ENCODE measurements around the gene SMARCAL1. TPM values are rescaled to one million over a fixed set of nuclear protein-coding genes. Genes with fewer than 3 reads are reported as not detected.

SMARCAL1 gene
- 10 to 100 TPM; 23.6 to 27.5 TPM for total RNA-seq

DNA sequence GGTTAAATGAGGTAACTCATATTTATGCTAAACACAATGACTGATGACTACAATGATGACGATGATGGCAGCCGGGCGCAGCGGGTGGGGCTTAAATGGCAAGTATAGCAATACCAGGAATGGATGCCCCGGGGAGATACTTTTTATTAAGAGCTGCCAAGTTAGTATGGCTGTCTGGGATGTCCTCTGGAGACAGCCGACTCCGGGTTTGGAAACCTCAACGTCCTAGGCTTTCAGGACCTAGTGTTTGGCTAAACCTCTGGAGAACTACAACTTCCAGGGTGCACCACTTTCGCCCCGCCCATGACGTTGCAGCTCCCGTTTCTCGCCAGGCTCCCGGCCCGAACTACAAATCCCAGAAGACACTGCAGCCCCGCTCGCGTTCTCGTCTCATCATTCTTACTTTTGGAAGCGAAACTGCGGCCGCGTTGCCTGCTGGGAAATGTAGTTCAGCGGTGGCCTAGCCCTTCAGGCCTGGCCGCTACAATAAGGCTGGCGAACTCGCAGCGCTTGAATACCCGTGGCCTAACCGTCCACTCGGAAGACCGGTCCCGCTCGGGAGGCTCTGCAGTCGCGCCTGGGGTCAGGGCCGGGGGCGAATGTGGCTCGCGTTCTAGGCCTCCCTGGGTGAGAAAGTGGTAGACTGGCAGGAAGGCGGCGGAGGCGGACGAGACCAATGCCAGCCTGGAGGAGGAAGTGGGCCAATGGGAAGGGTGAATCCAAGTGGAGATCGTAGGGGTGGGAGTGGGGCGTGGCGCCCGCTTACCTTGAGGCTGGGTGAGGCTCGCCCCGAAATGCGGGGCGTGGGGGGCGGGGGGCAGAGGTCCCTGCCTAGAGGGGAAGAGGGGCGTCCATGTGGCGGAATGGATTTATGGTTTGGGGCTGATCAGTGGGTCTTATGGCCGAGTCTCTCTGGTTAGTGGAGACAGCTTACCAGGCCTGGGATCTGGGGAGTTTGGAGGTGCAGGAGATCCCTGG lies at the start of gene SMARCAL1:
Gene SMARCAL1 (plus strand): TSS at position 463 of the 978 bp plus-strand sequence. CDS start 2,221 bp downstream, outside the sequence.
- DNase-seq = peak; percentile 99
- H3K4me3 Mint-ChIP-seq = peak within 1 kb of the TSS; percentile 92
- POLR2A ChIA-PET = interaction anchor here (0.6 to 2.0 kb wide), 4 partner anchors 60 to 298 kb away, joined by 3 to 15 read pairs (median 4); partner anchors contain the start of gene RPL37A
- peaks cover 8% of the 10 kb centered on the region for H3K27me3 Mint-ChIP-seq
- H3K4me1 Mint-ChIP-seq = peaks cover 31% of the 10 kb centered on the region
- H3K27ac Mint-ChIP-seq = peak within 1 kb of the TSS; percentile 79
- H3K36me3 Mint-ChIP-seq (ENCODE audit: low read depth) = peaks cover 16% of the 10 kb centered on the region
- H3K9me3 Mint-ChIP-seq = no peaks in the 10 kb centered on the region
- CTCF ChIA-PET = interaction anchor here (0.7 to 4.9 kb wide), 9 partner anchors 8 to 302 kb away, joined by 3 to 23 read pairs (median 4); partner anchors contain the start of gene RPL37A

DNA sequence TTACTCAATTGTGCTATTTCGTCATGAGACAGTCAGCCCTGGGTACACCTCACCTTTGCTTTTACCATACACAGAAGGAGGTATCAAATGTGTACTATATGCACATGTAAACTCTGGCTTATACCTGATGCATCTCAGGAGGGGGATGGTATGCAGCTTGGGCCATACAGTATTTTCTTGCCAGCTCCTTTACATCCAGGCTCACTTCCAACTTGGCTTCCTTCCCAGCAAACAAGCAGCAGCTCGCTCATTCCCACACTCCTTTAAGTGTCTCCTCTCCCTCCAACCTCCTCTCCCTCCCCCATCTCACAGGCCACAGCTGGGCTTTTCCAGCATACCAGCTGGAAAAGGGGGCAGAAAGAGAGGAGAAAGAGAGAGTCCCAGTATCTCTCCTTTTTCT lies 49.6 kb upstream of the SMARCAL1 start:
- ChIA-PET CTCF (interaction anchor here (1.0 kb wide), 1 partner anchor 12 kb away, joined by 3 read pairs; no protein-coding TSS in a partner anchor), POLR2A (no interaction called here)
- Mint-ChIP-seq H3K36me3 (ENCODE audit: low read depth) (no peaks in the 10 kb centered on the region), H3K27ac (no peak overlapping the region), H3K9me3 (no peaks in the 10 kb centered on the region), H3K4me1 (no peaks in the 10 kb centered on the region), H3K27me3 (peaks cover 44% of the 10 kb centered on the region), H3K4me3 (no peak overlapping the region)
- DNase-seq = no peak

DNA sequence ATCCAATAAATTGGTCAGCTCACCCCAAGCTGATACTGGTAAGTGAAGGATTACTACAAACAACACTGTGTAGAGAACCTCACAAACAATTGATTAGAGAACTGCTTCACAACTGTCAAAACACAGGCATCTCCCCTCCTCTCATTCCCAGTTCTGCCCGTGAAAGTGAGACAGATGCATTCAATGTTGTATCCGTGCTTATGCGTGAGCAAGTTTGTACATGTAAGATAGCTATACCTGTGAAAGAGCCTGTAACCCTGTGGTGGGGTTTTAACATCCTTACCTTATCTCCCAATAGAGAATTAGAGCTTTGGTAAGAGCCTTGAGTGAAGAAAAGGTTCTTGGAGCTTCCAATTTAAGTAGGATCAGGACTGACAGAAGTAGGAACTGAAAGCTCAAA lies 49.1 kb upstream of the SMARCAL1 start:
- POLR2A ChIA-PET = no interaction called here

DNA sequence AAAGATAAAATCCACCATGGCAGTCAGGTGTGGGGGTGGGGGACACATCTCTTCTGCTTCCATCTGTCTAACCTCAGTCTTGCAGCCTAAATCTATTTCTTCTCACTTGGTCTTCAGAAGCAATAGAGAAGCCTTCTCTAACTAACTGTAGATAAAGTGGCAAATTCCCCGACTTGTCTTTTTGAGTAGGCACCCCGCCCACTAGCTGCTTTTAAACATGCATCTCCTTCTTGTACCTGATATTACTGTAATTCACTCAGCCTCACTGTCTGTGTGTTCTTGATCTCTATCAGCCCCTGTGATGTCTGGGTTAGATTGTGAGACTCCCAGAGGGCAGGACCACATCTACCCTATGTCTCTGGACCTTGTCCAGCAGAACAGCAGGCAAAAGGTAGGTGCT lies 46.8 kb upstream of the SMARCAL1 start:
- Mint-ChIP-seq H3K4me3 (no peak overlapping the region), H3K9me3 (no peaks in the 10 kb centered on the region), H3K27ac (no peak overlapping the region), H3K36me3 (ENCODE audit: low read depth) (no peaks in the 10 kb centered on the region), H3K4me1 (peaks cover under 1% of the 10 kb centered on the region), H3K27me3 (peaks cover 52% of the 10 kb centered on the region)
- ChIA-PET CTCF (no interaction called here), POLR2A (no interaction called here)
- no peak for DNase-seq

More for the DNA sequence above, 49.1 kb upstream of the SMARCAL1 start:
- Mint-ChIP-seq H3K27me3 (peaks cover 45% of the 10 kb centered on the region), H3K4me3 (no peak overlapping the region), H3K36me3 (ENCODE audit: low read depth) (no peaks in the 10 kb centered on the region), H3K27ac (no peak overlapping the region), H3K4me1 (no peaks in the 10 kb centered on the region), H3K9me3 (no peaks in the 10 kb centered on the region)
- no peak for DNase-seq
- CTCF ChIA-PET = interaction anchor here (1.0 kb wide), 1 partner anchor 13 kb away, joined by 3 read pairs; no protein-coding TSS in a partner anchor

- DNase-seq = no peak
- no peak overlapping the region for H3K4me3 Mint-ChIP-seq
- ChIA-PET POLR2A (no interaction called here), CTCF (interaction anchor here (0.6 kb wide), 1 partner anchor 152 kb away, joined by 3 read pairs; no protein-coding TSS in a partner anchor)
- H3K4me1 Mint-ChIP-seq = peaks cover 6% of the 10 kb centered on the region
- no peaks in the 10 kb centered on the region for H3K9me3 Mint-ChIP-seq
- H3K27me3 Mint-ChIP-seq = peaks cover 58% of the 10 kb centered on the region
- no peaks in the 10 kb centered on the region for H3K36me3 Mint-ChIP-seq (ENCODE audit: low read depth)
- H3K27ac Mint-ChIP-seq = no peak overlapping the region
These were observed 45.4 kb upstream of the SMARCAL1 start for GRCh38 chr2:216366777-216367471.

DNA sequence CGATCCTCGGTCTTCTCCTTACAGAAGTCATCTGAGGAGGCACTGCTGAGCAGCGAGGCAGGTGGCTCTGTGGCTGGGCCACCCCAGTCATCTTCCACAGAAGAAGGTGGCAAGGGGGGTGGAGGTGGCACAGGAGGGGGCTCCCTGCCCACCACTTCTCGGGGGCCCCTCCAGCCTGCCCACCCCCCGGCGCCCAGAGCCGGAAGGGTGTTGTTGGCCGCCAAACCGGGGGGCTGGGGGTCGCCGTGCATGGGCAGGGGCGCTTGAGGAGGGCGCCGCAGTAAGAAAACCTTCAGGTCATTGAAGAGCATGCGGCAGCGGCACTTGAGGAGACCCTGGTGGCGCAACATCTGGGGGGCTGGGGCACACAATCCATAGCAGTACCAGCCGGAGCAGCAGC lies 42.5 kb upstream of the SMARCAL1 start:
- H3K27me3 Mint-ChIP-seq = peaks cover 71% of the 10 kb centered on the region
- no peak overlapping the region for H3K27ac Mint-ChIP-seq
- ChIA-PET POLR2A (no interaction called here), CTCF (no interaction called here)
- H3K4me1 Mint-ChIP-seq = peaks cover 13% of the 10 kb centered on the region
- no peaks in the 10 kb centered on the region for H3K36me3 Mint-ChIP-seq (ENCODE audit: low read depth)
- no peak for DNase-seq
- no peaks in the 10 kb centered on the region for H3K9me3 Mint-ChIP-seq
- H3K4me3 Mint-ChIP-seq = no peak overlapping the region

- peaks cover 65% of the 10 kb centered on the region for H3K27me3 Mint-ChIP-seq
- H3K36me3 Mint-ChIP-seq (ENCODE audit: low read depth) = no peaks in the 10 kb centered on the region
- no peaks in the 10 kb centered on the region for H3K9me3 Mint-ChIP-seq
- DNase-seq = no peak
- peaks cover 13% of the 10 kb centered on the region for H3K4me1 Mint-ChIP-seq
- ChIA-PET CTCF (interaction anchor here (0.9 kb wide), 1 partner anchor 156 kb away, joined by 3 read pairs; no protein-coding TSS in a partner anchor), POLR2A (interaction anchor here (1.6 kb wide), 1 partner anchor 18 kb away, joined by 8 read pairs; no protein-coding TSS in a partner anchor)
- H3K4me3 Mint-ChIP-seq = no peak overlapping the region
- no peak overlapping the region for H3K27ac Mint-ChIP-seq
These were observed 41.1 kb upstream of the SMARCAL1 start for GRCh38 chr2:216370961-216371712.

DNA sequence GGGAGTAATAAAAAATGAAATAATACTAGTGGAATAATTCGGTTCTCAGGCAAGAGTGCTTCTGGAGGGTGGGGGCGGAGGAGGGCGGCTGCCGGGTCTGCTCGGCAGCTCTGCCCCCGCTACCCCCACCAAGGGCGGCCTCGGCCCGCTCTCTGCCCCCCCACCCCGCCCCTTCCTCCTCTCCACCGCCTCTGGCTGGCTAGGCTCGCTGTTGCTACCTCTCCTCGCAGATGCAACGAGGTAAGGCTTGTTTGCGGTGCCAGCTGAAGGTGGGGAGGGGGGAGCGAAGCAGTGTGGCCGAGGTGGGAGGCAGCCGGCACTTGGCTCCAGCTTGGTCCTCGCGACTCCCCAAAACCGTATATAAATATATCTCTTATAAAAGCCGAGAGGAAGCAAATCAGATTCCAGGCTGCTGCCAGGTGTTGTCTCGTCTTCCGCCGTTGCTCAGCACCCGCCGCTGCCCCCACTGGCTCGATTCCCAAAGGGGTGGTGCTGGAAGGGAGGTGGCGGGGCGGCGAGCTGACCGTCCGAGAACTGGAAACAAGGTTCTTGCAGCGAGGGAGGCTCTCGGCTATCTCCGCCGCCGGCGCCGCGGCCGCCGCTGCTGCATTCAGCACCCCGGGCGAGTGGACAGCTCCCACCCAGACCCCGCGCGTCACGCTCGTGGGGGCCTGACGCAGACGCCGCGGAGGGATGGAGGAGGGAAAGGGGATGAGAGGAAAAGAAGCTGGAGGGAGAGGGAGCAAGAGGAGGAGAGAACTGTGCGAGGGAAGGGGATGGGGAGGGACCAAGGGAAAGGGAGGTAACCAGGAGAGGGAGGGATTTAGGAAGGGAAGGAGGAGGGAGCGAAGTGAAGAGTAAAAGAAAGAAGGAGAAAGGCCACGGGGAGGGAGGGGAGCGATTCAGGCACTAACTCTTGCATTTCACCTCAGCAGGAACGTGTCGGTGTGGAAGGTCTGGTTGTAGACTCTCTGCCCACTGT lies 40.3 kb upstream of the SMARCAL1 start, which contains the start of gene MARCHF4:
Gene MARCHF4 (minus strand): TSS at position 763 of the 982 bp plus-strand sequence. CDS start 2,223 bp downstream, outside the sequence.
- peaks cover 58% of the 10 kb centered on the region for H3K27me3 Mint-ChIP-seq
- DNase-seq = peak; percentile 59
- no peak within 1 kb of the TSS for H3K27ac Mint-ChIP-seq
- ChIA-PET POLR2A (interaction anchor here (1.6 kb wide), 1 partner anchor 18 kb away, joined by 8 read pairs; no protein-coding TSS in a partner anchor), CTCF (no interaction called here)
- H3K9me3 Mint-ChIP-seq = no peaks in the 10 kb centered on the region
- H3K36me3 Mint-ChIP-seq (ENCODE audit: low read depth) = no peaks in the 10 kb centered on the region
- H3K4me1 Mint-ChIP-seq = peaks cover 13% of the 10 kb centered on the region
- no peak within 1 kb of the TSS for H3K4me3 Mint-ChIP-seq

DNA sequence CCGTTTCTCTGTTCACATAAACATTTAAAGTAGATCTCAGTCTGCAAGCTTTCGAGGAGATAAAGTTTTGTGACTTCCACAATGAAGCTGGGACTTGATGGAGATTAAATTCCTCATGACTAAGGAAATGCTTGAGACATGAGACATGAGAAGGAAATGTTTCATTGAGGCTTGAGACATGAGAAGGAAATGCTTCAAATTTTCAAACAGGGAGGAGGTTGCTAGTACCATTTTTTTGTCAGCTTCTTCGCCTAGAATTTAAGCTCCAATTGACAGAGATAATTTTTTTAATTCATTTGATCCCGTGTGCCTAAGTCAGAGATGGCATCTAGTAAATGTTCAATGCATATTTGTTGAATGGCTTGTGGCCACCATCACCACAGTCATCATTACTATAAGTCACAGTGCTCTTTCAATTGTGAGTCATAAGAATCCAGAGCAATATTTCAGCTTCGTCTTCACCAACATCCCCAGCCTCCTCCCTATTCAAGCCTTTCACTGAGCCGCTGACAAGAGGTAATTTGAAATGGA lies 39.5 kb upstream of the SMARCAL1 start:
- peaks cover 53% of the 10 kb centered on the region for H3K27me3 Mint-ChIP-seq
- CTCF ChIA-PET = no interaction called here
- H3K9me3 Mint-ChIP-seq = no peaks in the 10 kb centered on the region
- POLR2A ChIA-PET = interaction anchor here (1.6 kb wide), 1 partner anchor 19 kb away, joined by 8 read pairs; no protein-coding TSS in a partner anchor
- H3K27ac Mint-ChIP-seq = no peak overlapping the region
- peaks cover 13% of the 10 kb centered on the region for H3K4me1 Mint-ChIP-seq
- no peak for DNase-seq
- H3K4me3 Mint-ChIP-seq = no peak overlapping the region
- no peaks in the 10 kb centered on the region for H3K36me3 Mint-ChIP-seq (ENCODE audit: low read depth)

- Mint-ChIP-seq H3K4me1 (peaks cover 13% of the 10 kb centered on the region), H3K4me3 (no peak overlapping the region), H3K27me3 (peaks cover 46% of the 10 kb centered on the region), H3K9me3 (no peaks in the 10 kb centered on the region), H3K36me3 (ENCODE audit: low read depth) (no peaks in the 10 kb centered on the region), H3K27ac (no peak overlapping the region)
- no peak for DNase-seq
- CTCF ChIA-PET = no interaction called here
- POLR2A ChIA-PET = no interaction called here
These were observed 38.4 kb upstream of the SMARCAL1 start for GRCh38 chr2:216373896-216374295.

DNA sequence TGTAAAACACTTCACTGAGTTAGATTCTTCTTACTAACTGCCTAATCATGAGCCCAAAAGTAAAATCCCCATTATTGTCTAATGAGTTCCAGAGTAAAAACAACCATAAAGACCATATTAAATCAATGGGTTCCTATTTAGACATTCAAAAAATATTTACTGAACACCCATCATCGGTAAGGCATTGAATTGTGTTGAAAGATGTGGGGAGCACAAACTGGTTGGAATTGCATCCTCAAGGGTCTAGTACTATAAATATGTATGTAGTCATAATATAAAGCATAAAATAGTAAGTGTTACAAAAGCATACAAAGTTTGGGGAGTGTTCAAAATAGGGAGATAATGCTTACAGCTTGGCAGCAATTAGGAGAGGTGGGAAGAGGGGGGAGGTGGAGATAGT lies 37.0 kb upstream of the SMARCAL1 start:
- ChIA-PET POLR2A (no interaction called here), CTCF (no interaction called here)
- H3K9me3 Mint-ChIP-seq = no peaks in the 10 kb centered on the region
- no peak overlapping the region for H3K4me3 Mint-ChIP-seq
- no peak overlapping the region for H3K27ac Mint-ChIP-seq
- H3K36me3 Mint-ChIP-seq (ENCODE audit: low read depth) = no peaks in the 10 kb centered on the region
- H3K4me1 Mint-ChIP-seq = peaks cover 13% of the 10 kb centered on the region
- H3K27me3 Mint-ChIP-seq = peaks cover 36% of the 10 kb centered on the region
- DNase-seq = no peak

All from activated CD4-positive, alpha-beta memory T cell treated with anti-CD3 and anti-CD28 coated beads, Interleukin-2, amount 10 ng/mL, durations not matched to agents 7 days and 5 days (primary cell).